ENCODE measurements around the gene GRID2. TPM values are rescaled to one million over a fixed set of nuclear protein-coding genes. Genes with fewer than 3 reads are reported as not detected.

GRID2 gene
- total RNA-seq, 1 donor = not detected

DNA sequence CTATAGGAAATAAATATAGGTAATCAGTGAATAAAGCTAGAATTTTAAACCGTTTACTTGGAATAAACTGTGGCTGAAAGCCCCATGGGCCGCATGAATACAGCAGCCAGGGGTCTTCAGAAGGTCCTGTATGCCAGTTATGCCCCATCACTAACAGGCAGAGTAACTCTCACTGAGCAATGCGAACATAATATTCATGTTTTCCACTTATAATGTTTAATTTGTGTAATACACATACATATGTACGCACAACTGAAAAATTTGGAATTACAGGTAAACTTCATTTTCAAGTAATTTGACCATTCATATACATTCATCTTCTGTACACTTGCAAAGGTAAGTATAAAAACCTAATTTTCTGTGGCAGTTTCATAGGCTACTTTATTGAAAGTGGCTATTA, 998.5 kb downstream of the GRID2 start:
- Histone ChIP-seq H3K27ac (ENCODE audit: low read depth, low read length) (no peak overlapping the region), H4K20me1 (ENCODE audit: insufficient read depth, low read length) (no peaks in the 10 kb centered on the region), H3K9me3 (ENCODE audit: low read depth, low read length) (peaks cover 2% of the 10 kb centered on the region), H3K36me3 (ENCODE audit: insufficient read depth, low read length) (no peaks in the 10 kb centered on the region), H3K27me3 (ENCODE audit: insufficient read depth, low read length) (no peaks in the 10 kb centered on the region), H3K4me3 (ENCODE audit: insufficient read depth, low read length) (no peak overlapping the region), H3K79me2 (ENCODE audit: insufficient read depth, low read length) (no peaks in the 10 kb centered on the region), H2AFZ (ENCODE audit: low read length) (no peak overlapping the region), H3K4me2 (ENCODE audit: insufficient read depth, low read length) (no peak overlapping the region), H3K4me1 (ENCODE audit: insufficient read depth, low read length) (no peaks in the 10 kb centered on the region)
- no peak for DNase-seq (ENCODE audit: insufficient read length, low spot score, missing footprints)
- TF ChIP-seq, protein P1, sequence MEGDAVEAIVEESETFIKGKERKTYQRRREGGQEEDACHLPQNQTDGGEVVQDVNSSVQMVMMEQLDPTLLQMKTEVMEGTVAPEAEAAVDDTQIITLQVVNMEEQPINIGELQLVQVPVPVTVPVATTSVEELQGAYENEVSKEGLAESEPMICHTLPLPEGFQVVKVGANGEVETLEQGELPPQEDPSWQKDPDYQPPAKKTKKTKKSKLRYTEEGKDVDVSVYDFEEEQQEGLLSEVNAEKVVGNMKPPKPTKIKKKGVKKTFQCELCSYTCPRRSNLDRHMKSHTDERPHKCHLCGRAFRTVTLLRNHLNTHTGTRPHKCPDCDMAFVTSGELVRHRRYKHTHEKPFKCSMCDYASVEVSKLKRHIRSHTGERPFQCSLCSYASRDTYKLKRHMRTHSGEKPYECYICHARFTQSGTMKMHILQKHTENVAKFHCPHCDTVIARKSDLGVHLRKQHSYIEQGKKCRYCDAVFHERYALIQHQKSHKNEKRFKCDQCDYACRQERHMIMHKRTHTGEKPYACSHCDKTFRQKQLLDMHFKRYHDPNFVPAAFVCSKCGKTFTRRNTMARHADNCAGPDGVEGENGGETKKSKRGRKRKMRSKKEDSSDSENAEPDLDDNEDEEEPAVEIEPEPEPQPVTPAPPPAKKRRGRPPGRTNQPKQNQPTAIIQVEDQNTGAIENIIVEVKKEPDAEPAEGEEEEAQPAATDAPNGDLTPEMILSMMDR (IDR thresholded peaks at IDR 0.05; ENCODE audit: extremely low read depth, low read depth, low read length) = no peak

DNA sequence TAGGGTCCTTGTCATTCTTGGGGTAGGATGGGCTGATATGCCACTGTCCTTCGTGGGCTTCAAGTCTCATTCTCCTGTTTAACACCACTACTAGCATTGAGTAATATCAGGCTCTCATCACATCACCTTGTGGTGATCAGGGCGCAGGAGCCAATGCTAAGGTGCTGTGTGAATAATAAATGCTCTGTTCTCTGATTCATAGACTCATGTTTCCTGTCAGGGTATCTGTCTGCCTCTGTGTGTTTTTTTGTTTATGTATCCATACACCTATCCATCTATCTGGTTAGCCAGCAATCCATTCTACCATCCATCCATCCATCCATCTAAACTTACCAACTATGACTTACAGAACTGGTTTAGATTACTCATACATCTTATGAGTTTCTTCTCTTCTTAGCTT, 999.7 kb downstream of the GRID2 start:
- Histone ChIP-seq H3K36me3 (ENCODE audit: insufficient read depth, low read length) (no peaks in the 10 kb centered on the region), H3K79me2 (ENCODE audit: insufficient read depth, low read length) (no peaks in the 10 kb centered on the region), H3K4me2 (ENCODE audit: insufficient read depth, low read length) (no peak overlapping the region), H2AFZ (ENCODE audit: low read length) (no peak overlapping the region), H3K27ac (ENCODE audit: low read depth, low read length) (no peak overlapping the region), H3K4me3 (ENCODE audit: insufficient read depth, low read length) (no peak overlapping the region), H4K20me1 (ENCODE audit: insufficient read depth, low read length) (no peaks in the 10 kb centered on the region), H3K4me1 (ENCODE audit: insufficient read depth, low read length) (no peaks in the 10 kb centered on the region), H3K9me3 (ENCODE audit: low read depth, low read length) (peaks cover 2% of the 10 kb centered on the region), H3K27me3 (ENCODE audit: insufficient read depth, low read length) (no peaks in the 10 kb centered on the region)
- TF ChIP-seq, protein P1 (IDR thresholded peaks at IDR 0.05; ENCODE audit: extremely low read depth, low read depth, low read length) = no peak
- no peak for DNase-seq (ENCODE audit: insufficient read length, low spot score, missing footprints)

DNA sequence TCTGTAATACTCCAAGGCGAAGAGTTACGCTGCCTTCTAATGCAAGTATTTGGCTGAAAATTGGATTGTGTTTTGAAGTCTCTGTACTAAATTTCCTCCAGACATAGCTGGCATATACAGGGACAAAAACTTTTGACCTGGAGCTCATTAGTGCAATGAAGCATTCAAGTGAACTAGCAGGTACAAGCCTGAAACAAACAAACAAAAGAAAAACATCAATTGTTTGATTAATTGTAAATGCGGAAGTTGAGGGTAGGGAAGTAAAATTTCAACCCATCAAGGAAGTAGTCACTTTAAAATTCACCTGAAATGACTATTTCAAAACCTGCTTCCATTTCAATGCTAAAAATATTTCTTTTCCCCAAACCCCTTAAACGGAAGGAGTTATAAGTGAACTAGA, 1008.5 kb downstream of the GRID2 start:
- no peak for DNase-seq (ENCODE audit: insufficient read length, low spot score, missing footprints)
- H3K27me3 ChIP-seq (ENCODE audit: insufficient read depth, low read length) = no peaks in the 10 kb centered on the region
- no peaks in the 10 kb centered on the region for H4K20me1 ChIP-seq (ENCODE audit: insufficient read depth, low read length)
- H3K36me3 ChIP-seq (ENCODE audit: insufficient read depth, low read length) = no peaks in the 10 kb centered on the region
- H3K4me2 ChIP-seq (ENCODE audit: insufficient read depth, low read length) = no peak overlapping the region
- H3K4me3 ChIP-seq (ENCODE audit: insufficient read depth, low read length) = no peak overlapping the region
- H3K4me1 ChIP-seq (ENCODE audit: insufficient read depth, low read length) = no peaks in the 10 kb centered on the region
- H3K9me3 ChIP-seq (ENCODE audit: low read depth, low read length) = no peaks in the 10 kb centered on the region
- H2AFZ ChIP-seq (ENCODE audit: low read length) = no peak overlapping the region
- no peaks in the 10 kb centered on the region for H3K79me2 ChIP-seq (ENCODE audit: insufficient read depth, low read length)
- no peak overlapping the region for H3K27ac ChIP-seq (ENCODE audit: low read depth, low read length)
- TF ChIP-seq, protein P1 (IDR thresholded peaks at IDR 0.05; ENCODE audit: extremely low read depth, low read depth, low read length) = no peak

DNA sequence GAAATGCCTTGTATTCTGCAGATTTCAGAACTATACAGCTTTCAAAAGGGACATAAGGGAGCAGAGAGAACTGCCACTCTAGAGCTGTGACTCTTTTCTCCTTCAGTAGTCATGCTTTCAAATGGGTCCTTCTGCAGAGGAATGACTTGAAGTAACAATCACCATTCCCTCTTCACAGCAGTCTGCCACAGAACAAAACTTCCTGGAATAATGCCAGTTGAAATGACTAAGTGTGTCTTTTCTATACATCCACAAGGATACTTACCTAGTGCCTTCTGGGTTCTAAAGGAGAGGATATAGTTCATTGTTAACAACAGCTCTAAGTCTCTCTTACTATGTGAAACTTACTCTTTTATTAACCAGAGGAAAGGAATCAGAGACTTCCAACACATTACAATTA, 1009.4 kb downstream of the GRID2 start:
- TF ChIP-seq, protein P1 (IDR thresholded peaks at IDR 0.05; ENCODE audit: extremely low read depth, low read depth, low read length) = no peak
- no peak for DNase-seq (ENCODE audit: insufficient read length, low spot score, missing footprints)
- no peaks in the 10 kb centered on the region for H3K9me3 ChIP-seq (ENCODE audit: low read depth, low read length)

More for the DNA sequence above, 1009.4 kb downstream of the GRID2 start:
- no peaks in the 10 kb centered on the region for H3K4me1 ChIP-seq (ENCODE audit: insufficient read depth, low read length)
- H3K4me3 ChIP-seq (ENCODE audit: insufficient read depth, low read length) = no peak overlapping the region
- no peaks in the 10 kb centered on the region for H3K79me2 ChIP-seq (ENCODE audit: insufficient read depth, low read length)
- no peak overlapping the region for H3K27ac ChIP-seq (ENCODE audit: low read depth, low read length)
- no peak overlapping the region for H2AFZ ChIP-seq (ENCODE audit: low read length)
- H4K20me1 ChIP-seq (ENCODE audit: insufficient read depth, low read length) = no peaks in the 10 kb centered on the region
- H3K36me3 ChIP-seq (ENCODE audit: insufficient read depth, low read length) = no peaks in the 10 kb centered on the region
- no peaks in the 10 kb centered on the region for H3K27me3 ChIP-seq (ENCODE audit: insufficient read depth, low read length)
- H3K4me2 ChIP-seq (ENCODE audit: insufficient read depth, low read length) = no peak overlapping the region
